ENCODE measurements around the gene ADGRG2.
A peak's percentile ranks its signal among the peaks of the same experiment; 100 is the strongest.

The ADGRG2 gene, protein sequence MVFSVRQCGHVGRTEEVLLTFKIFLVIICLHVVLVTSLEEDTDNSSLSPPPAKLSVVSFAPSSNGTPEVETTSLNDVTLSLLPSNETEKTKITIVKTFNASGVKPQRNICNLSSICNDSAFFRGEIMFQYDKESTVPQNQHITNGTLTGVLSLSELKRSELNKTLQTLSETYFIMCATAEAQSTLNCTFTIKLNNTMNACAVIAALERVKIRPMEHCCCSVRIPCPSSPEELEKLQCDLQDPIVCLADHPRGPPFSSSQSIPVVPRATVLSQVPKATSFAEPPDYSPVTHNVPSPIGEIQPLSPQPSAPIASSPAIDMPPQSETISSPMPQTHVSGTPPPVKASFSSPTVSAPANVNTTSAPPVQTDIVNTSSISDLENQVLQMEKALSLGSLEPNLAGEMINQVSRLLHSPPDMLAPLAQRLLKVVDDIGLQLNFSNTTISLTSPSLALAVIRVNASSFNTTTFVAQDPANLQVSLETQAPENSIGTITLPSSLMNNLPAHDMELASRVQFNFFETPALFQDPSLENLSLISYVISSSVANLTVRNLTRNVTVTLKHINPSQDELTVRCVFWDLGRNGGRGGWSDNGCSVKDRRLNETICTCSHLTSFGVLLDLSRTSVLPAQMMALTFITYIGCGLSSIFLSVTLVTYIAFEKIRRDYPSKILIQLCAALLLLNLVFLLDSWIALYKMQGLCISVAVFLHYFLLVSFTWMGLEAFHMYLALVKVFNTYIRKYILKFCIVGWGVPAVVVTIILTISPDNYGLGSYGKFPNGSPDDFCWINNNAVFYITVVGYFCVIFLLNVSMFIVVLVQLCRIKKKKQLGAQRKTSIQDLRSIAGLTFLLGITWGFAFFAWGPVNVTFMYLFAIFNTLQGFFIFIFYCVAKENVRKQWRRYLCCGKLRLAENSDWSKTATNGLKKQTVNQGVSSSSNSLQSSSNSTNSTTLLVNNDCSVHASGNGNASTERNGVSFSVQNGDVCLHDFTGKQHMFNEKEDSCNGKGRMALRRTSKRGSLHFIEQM

DNA sequence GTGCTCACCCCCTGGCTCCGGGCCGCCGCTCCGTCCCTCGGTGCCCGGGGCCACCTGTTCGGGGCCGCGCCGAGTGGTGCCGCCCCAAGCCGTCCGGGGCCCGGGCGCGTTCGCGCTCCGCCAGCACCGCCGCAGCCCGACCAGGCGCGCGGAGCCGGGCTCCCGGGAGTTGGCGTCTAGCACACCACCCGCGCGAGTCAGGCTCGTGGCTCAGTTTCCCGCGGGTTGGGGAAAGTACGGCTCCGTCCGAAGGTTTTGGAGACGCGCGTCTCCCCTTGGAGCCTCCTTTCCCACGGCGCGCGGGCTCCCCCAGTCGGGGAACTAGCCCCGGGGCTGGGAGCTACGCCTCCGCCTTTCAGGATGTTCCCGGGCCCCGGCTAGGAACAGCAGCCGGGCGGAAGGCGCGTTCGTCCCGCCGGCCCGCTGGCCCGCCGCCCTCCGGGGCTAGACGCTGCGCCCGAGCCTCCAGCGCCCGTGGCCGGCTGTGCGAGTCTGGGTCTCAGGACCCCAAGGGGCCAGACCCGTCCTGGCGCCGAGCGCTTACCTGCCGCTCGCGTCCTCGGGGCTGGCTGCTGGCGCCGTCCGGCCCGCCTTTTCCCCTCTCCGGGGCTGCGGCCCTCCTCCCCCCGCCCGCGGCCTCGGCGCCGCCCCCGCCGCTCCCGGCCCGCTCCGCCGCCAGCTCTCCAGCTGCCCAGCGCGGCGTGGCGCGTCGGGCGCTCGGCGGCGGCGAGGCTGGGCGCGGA lies at the start of gene ADGRG2:
TSS of gene ADGRG2 (minus strand) at position 571 of the 743 bp plus-strand sequence. CDS start 53,634 bp downstream, outside the sequence.
- DNase-seq, result peak in 30 of 42 donors; percentile 1 to 45 (median 16)

DNA sequence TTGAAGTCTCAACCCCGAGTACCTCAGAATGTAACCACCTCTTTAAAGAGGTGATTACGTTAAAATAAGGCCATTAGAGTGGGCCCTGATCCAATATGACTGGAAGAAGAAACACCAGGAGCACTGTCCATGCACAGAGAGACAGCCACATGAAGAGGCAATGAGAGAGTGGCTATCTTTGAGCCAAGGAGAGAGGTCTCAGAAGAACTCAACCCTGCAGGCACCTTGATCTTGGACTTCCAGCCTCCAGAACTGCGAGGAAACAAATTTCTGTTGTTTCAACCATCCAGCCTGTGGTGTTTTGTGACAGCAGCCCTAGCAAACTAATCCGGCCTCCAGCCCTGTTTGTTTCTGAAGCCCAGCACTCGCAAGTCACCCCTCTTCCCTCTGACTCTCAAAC lies 46.3 kb upstream of the ADGRG2 start:
- DNase-seq, result no peak
- intact Hi-C loops (cut with DNase I), result no loop called here

More for the DNA sequence above, at the start of gene ADGRG2:
- intact Hi-C loops (cut with DNase I), result no loop called here

DNA sequence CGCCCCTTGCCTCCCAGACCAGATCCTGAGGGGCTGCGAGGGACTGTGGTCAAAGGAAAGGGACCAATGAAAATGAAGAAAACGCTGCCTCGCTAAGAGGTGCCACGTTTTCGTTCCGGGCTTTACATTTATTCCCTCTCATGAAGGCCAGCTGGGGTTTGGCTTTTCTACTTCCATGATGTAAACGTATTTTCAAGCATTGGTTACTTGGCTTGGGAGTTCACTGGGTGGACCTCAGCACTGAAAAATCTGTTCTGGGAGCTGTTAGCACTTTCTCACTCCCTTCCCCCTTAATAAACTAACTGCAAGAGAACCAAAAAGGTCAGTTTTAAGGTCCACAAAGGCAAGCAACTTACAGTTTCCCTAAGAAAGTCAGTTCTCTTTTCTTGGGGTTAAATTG lies 40.6 kb upstream of the ADGRG2 start:
- intact Hi-C loops (cut with DNase I), result no loop called here
- no peak for DNase-seq

GRCh38 chrX:19156186-19156585 lies 33.9 kb upstream of the ADGRG2 start:
- intact Hi-C loops (cut with DNase I), result no loop called here

DNA sequence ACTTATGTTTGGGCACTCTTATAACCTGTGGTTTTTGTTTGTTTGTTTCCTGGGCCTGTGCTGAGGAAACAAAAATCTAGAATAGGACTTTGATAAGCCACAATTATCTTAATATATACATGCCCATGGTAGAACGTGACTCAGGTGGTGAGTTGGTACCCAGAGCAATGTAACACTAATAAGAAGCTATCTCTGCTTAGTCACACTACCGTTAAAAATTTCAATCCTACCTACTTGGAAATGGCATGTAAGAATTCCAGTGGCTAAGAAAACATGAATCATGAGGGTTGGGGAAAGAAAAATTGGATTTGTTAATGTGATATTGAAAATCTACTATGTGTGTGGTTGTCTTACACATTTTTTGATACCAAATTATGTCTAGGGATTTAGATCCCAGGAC lies 30.5 kb upstream of the ADGRG2 start:
- no peak for DNase-seq
- intact Hi-C loops (cut with DNase I), result no loop called here

More at GRCh38 chrX:19156186-19156585, 33.9 kb upstream of the ADGRG2 start:
- DNase-seq, result peak in 2 of 42 donors; percentile 9 to 37

DNA sequence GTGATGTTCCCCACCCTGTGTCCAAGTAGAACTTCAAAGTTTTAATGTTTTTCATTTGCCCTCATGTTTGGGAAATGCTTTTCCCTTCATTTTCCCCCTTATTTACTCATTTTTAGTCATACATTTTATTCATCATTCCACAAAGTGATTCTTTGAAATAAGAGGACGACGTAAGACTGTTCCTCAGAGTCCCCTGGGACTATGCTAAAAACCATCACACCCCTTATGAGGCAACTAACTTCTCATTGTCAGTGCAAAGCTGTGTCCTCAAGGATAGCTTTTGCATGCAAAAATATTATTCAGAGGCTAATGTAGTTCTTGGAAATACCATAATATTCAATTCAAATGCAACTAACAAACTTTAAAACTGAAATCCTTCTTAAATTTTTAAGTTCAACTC lies 14.8 kb upstream of the ADGRG2 start:
- intact Hi-C loops (cut with DNase I), result no loop called here
- no peak for DNase-seq

DNA sequence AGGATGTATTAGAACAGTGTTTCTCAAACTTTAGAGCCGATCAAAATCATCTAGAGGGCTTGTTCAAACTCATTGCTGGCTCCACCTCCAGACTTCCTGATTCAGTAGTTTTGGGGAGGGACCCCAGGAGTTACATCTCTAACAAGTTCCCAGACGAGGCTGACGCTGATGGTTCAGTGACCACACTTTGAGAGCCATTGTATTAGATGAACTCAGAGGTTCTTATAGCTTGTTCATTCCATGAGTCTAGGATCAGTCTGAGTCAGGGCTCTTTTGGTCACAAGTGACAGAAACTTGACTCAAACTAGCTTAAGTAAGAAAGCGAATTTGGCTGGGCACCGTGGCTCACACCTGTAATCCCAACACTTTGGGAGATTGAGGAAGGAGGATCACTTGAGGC lies 11.5 kb upstream of the ADGRG2 start:
- no peak for DNase-seq
- intact Hi-C loops (cut with DNase I), result no loop called here

- intact Hi-C loops (cut with DNase I), result no loop called here
- no peak for DNase-seq
Observed at GRCh38 chrX:19133231-19133630, 11.0 kb upstream of the ADGRG2 start.

- DNase-seq, result no peak
- intact Hi-C loops (cut with DNase I), result no loop called here
Observed at GRCh38 chrX:19130628-19131027, 8.4 kb upstream of the ADGRG2 start.

DNA sequence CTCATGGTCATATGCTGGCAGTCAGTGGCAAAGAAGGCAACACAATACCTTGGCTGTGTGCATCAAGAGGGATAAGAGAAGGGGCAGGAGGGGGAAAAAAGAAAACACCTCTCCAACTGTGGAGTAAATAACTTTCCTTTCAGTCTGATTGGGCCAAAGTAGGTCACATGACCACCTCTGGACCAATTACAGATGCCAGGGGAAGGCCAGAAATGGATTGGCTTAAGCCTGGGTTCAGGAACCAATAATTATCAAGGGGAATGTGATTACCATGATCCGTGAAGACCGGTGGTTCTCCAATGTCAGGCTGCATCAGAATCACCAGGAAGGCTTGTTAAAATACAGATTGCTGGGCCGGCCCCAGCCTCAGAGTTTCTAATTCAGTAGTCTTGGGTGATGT lies 7.4 kb upstream of the ADGRG2 start:
- no peak for DNase-seq
- intact Hi-C loops (cut with DNase I), result no loop called here

DNA sequence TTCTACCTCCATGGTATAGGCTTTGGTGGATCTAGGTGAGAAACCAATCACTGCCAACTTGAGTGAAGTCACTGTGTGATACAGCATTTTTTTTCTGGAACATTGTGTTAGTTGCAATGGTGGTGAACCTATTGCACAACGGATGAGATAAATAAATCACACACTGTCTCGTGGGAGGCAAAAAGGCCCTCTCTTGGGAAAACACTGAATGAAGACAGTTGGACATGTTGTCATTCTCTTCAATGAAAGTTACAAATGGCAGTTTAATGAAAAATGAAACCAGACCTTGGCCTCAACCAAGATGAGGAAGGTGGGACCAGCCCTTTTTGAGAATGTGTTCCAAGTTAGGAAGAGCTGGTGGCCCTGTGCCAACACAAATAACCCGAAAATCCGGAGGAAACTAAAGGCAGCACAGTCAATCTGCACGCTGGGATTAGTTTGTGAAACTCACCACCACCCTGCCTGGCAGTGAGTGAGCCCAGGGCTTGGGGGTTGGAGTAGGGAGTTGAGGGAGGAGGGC lies 5.4 kb upstream of the ADGRG2 start:
- DNase-seq, result no peak
- intact Hi-C loops (cut with DNase I), result no loop called here

DNA sequence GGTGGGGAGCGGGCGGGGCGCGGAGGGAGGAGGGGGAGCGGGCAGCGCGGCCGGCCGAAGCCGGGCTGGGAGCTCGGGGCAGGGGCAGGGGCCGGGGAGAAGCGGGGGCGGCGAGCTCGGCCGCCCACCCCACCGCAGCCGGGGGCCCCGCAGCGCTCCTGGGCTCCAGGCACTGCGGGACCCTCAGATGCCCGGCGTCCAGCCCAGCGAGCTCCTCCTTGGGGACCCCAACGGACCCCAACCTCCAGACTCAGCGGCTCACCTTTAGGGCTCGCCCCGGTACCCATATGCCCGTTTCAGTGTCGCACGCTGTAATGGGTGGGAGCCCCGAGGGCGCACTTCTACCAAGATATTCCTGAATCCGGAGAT lies 357 bp upstream of the ADGRG2 start:
- no peak for DNase-seq
- intact Hi-C loops (cut with DNase I), result no loop called here

GRCh38 chrX:19121466-19121865 lies 802 bp downstream of the ADGRG2 start:
- DNase-seq, result no peak
- intact Hi-C loops (cut with DNase I), result no loop called here

DNA sequence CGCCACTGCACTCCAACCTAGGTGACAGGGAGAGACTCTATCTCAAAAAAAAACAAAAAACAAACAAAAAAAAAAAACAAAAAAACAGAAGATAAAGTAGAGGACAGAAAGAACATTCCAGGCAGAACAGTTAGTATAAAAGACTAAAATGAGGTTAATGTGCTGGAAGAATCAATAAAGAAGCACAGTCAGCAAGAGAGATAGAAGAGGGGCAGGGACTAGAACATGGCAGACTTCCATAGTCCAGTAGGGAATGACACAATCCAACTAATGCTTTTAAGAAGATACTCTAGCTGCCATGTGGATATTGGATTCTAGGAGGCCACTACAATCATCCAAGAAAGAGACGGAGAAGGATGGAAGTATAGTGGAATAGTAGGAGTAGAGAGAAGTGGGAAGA lies 11.6 kb downstream of the ADGRG2 start:
- DNase-seq, result no peak
- intact Hi-C loops (cut with DNase I), result no loop called here

GRCh38 chrX:19107035-19107434 lies 15.2 kb downstream of the ADGRG2 start:
- no peak for DNase-seq
- intact Hi-C loops (cut with DNase I), result no loop called here

DNA sequence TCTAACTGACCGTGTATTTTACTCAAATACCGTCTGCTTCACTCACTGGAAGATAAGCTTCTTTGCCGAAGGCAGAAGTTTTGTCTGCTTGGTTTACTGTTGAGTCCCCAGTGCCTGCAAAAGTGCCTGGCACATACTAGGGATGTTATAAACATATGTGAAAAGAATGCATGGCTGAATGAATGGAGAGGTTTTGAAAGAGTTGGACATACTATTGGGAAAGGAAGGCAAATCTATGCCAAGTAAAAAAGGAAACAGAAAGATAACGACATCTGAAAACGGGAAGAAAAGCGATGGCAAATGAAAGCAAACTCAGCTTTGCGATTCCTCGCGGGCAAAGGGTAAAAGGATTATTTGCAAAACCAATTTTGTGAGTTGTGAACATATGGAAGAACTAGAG lies 21.7 kb downstream of the ADGRG2 start:
- DNase-seq, result no peak
- intact Hi-C loops (cut with DNase I), result no loop called here

GRCh38 chrX:19097553-19098283 lies 24.6 kb downstream of the ADGRG2 start:
- intact Hi-C loops (cut with DNase I), result no loop called here

GRCh38 chrX:19096586-19096985 lies 25.7 kb downstream of the ADGRG2 start:
- no peak for DNase-seq
- intact Hi-C loops (cut with DNase I), result no loop called here

More at GRCh38 chrX:19097553-19098283, 24.6 kb downstream of the ADGRG2 start:
- DNase-seq, result no peak

Data from head of caudate nucleus (tissue), 42 donors.